Right renal pelvis (tissue), 4 donors: Measurements from ENCODE around the gene PTPRQ. TPM values are rescaled to one million over a fixed set of nuclear protein-coding genes. Genes with fewer than 3 reads are reported as not detected.

ENCODE experiments used
- DNase-seq, 4 donors: peaks; one replicate each; pipeline ENCODE4 v3.0.0-alpha.2; 2013; ENCODE audit warnings: low read depth in 4 of 4, low spot score in 3 of 4, missing footprints in 1 of 4
- polyA plus RNA-seq, 4 donors: library from polyadenylated mRNA; unstranded; fragments of 120-200 nt; gene quantifications; one replicate each; pipeline ENCODE4 v1.2.1, GENCODE V29; 2013; ENCODE audit not compliant: insufficient read length in 4 of 4

PTPRQ gene, protein sequence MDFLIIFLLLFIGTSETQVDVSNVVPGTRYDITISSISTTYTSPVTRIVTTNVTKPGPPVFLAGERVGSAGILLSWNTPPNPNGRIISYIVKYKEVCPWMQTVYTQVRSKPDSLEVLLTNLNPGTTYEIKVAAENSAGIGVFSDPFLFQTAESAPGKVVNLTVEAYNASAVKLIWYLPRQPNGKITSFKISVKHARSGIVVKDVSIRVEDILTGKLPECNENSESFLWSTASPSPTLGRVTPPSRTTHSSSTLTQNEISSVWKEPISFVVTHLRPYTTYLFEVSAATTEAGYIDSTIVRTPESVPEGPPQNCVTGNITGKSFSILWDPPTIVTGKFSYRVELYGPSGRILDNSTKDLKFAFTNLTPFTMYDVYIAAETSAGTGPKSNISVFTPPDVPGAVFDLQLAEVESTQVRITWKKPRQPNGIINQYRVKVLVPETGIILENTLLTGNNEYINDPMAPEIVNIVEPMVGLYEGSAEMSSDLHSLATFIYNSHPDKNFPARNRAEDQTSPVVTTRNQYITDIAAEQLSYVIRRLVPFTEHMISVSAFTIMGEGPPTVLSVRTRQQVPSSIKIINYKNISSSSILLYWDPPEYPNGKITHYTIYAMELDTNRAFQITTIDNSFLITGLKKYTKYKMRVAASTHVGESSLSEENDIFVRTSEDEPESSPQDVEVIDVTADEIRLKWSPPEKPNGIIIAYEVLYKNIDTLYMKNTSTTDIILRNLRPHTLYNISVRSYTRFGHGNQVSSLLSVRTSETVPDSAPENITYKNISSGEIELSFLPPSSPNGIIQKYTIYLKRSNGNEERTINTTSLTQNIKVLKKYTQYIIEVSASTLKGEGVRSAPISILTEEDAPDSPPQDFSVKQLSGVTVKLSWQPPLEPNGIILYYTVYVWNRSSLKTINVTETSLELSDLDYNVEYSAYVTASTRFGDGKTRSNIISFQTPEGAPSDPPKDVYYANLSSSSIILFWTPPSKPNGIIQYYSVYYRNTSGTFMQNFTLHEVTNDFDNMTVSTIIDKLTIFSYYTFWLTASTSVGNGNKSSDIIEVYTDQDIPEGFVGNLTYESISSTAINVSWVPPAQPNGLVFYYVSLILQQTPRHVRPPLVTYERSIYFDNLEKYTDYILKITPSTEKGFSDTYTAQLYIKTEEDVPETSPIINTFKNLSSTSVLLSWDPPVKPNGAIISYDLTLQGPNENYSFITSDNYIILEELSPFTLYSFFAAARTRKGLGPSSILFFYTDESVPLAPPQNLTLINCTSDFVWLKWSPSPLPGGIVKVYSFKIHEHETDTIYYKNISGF (N-terminal part only)
- 10 to 100 TPM; 16.3 to 31.5 (median 22.9) TPM for polyA plus RNA-seq

DNA sequence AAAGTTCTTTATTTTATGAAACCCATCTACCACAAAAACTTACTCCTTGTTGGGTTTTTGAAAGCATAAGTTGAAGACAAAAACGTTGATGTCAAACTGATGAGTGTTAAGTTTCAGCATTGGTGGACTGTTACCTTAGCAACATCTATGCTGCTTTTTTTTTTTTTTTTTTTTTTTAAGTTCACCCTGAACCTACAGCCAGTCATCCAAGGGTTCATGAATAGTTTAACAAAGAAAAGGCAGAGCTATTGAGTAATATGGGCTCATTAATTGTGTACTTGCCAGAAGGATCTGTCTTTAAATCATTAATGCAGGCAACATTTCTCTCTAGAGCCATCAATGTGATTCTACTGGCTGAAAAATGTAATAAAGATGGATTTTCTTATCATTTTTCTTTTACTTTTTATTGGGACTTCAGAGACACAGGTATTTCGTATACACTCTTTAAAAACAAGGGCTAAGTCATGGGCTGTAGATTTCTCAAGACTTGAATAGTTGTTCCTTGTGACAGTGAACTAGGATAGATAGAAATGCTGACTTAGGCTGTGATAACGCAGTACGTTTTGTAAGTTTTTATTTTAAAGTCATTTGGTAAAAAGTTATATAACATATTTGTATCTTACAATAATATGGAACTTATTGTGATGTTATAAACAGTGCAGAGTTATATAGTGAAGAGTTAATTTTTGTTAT, at the start of gene PTPRQ:
Gene PTPRQ (plus strand): TSS at position 262 of the 693 bp plus-strand sequence. CDS start 111 bp downstream, at position 373.
- no peak for DNase-seq

DNA sequence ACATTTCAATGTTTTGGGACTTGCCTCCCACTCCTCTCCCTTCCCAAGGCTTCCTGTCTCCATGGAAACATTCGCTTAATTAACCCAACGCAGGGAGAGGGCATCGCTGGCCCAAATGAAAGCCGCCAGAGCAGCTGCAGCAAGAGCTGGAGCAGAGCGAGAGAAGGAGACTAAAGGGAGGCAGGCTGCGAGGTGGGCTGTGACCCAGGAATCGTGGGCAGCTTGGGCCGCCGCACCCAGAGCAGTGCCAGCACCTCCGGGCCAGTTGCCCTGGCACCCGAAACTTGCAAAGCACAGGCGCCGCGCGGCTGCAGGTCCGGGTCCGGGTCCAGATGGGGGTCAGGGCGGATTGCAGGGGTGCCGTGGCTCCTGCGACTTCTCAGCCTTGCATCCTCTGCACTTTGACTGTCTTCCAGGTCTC, 43.5 kb upstream of the PTPRQ start:
- peak; percentile 10 to 18 (median 12) for DNase-seq

DNA sequence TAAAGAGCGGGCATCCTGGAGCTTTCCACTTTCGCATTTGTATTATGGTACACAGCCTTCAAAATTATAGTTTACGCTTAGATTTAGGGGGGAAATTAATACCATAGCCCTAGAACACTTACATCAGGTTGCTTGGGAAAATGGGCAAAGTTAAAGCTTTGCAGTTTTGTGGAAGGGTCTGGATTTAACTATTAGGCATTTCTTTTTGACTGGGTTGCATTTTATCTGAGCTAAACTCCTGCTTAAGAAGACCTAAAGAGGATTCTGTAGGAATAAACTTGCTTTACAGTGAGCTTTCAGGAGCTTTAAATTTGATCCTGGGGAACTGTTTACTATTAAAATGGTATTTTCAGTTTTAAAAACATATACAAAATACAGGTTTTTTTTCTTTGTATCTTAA, 42.8 kb upstream of the PTPRQ start:
- DNase-seq: no peak

GRCh38 chr12:80404629-80405028, 39.4 kb upstream of the PTPRQ start:
- no peak for DNase-seq

GRCh38 chr12:80406253-80406652, 37.8 kb upstream of the PTPRQ start:
- DNase-seq: no peak

DNA sequence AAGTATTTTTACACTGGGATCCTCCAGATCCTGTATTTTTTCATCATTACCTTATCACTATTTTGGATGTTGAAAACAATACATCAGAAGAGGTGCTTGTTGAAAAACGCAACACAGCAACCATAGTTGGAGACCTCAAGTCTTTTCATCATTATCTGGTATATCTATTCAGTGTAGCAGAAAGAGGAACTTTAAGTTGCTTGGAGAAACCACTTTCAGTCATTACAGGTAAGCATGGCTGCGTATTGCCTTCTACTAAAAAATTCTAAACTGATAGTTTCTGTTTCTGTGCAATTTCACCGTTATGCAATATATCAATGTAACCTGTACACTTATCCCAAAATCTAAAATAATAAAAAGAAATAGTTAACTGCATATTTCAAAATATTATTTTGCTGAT, 32.2 kb upstream of the PTPRQ start:
- no peak for DNase-seq

DNA sequence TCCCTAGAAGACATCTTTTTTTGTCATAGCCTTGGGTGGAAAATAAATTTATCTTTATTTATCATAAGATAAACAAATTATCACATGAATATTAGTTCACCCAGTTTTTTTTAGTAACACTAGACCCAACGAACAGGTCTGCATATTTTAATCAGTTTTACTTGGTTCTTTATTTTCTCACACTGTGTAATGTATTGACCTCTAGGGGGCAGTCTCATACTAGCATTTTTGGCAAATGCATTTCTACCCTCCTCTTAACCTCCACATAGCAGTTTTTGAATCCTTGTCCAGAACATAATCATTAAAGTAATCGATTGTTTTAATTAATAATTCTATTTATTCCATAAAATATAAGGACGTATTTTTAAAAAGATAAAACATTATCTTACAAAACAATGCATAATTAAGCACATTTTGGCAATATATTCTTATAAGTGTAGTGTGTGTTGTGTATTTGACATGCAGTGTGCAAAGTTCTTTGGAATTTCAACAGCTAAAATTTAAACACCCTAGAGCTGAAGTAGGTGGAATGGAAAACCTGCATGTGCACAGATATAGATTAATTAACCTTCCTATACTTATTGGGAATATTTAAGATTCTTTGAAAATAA, 31.6 kb upstream of the PTPRQ start:
- DNase-seq: peak; percentile 12 to 41 (median 29)

- DNase-seq: no peak
Observed at GRCh38 chr12:80413462-80413861, 30.6 kb upstream of the PTPRQ start.

GRCh38 chr12:80415466-80415865, 28.6 kb upstream of the PTPRQ start:
- no peak for DNase-seq

DNA sequence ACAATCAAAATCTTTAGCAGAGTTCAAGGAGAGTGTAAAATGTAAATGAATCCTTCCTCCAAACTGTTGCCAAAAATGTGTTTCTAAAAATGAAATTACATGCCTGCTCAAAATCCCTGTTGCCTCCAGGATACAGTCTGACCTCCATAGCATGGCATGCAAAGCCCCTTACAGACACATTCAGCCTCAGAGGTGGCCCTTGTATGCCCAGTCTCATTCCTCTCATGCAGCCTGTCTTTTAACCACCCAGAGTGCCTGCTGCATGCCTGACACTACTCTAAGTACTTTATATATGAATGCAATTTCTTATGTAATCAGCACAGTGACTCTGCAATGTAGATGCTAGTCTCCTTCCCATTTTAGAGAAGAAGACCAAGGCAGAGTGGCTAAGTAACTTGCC, 24.4 kb upstream of the PTPRQ start:
- no peak for DNase-seq

GRCh38 chr12:80420075-80420474, 24.0 kb upstream of the PTPRQ start:
- no peak for DNase-seq

GRCh38 chr12:80422550-80422949, 21.5 kb upstream of the PTPRQ start:
- no peak for DNase-seq

DNA sequence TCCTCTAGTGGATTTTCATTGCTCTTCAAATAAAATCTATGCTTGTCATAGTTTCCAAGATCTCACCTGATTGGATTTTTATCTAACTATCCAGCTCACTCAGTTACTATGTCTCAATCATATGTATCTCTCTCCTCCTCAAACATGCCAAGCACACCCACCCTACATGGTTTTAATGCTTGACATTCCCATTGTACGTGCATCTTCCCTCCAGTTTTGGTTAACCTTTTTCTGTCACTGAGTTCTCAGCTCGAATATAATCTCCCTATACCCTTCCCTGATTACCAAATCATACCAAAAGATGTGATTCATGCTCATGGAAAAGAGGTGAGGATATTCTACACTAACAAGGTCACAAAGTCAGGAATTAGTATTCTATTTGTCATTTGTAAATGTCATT, 12.0 kb upstream of the PTPRQ start:
- no peak for DNase-seq

GRCh38 chr12:80441921-80442320, 2.1 kb upstream of the PTPRQ start:
- no peak for DNase-seq

GRCh38 chr12:80442426-80443222, 1.4 kb upstream of the PTPRQ start:
- DNase-seq: no peak

- no peak for DNase-seq
Observed at GRCh38 chr12:80445083-80445793, 1.2 kb downstream of the PTPRQ start.

DNA sequence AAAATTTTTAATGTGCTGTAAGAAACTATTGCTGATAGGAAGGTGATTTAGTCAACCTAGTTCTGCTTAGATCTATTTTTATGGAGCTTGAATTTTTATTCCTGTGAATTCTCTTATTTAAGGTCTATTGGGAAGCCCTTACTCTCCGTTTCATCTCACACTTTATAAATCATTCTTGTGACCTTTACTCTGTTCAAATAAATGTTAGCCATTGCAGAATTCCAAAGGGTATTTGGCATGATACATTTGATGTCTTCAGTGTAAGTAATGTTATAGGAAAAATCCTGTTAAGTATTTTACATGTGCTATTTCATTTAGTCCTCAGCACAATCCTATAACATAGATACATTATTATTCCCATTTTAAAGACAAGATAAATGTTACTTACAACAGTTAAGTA, 12.5 kb downstream of the PTPRQ start:
- no peak for DNase-seq

- no peak for DNase-seq
Observed at GRCh38 chr12:80460972-80461371, 16.9 kb downstream of the PTPRQ start.
